HT-29 (cell line): ENCODE data around the gene FXYD5. TPM values are rescaled to one million over a fixed set of nuclear protein-coding genes. Genes with fewer than 3 reads are reported as not detected.
"Not testable (repeated sequence)": the region's sequence is repeated elsewhere in the genome, so short reads cannot be mapped to it uniquely, and the experiment has no call there.

Experiments used
- DNase-seq: peaks from one replicate; pipeline ENCODE4 v3.0.0-alpha.2; 2015; ENCODE audit warnings: low spot score
- total RNA-seq: library from RNA; depleted of rRNA; stranded (reverse); fragments of >200 nt; shearing (Covaris generic); gene quantifications from 2 replicates; pipeline ENCODE4 v1.2.3, GENCODE V29; 2014

FXYD5 gene
- total RNA-seq, 1 experiment from 2014 or later: 46.4 TPM

- no peak for DNase-seq
These were observed 17.4 kb upstream of the FXYD5 start for GRCh38 chr19:35136977-35137702.

GRCh38 chr19:35138305-35138892 lies 16.1 kb upstream of the FXYD5 start, which contains the start of gene FXYD1:
FXYD1 (plus strand) TSS chr19:35138824; CDS start chr19:35140080, 1,256 bp downstream.
- no peak for DNase-seq

GRCh38 chr19:35140207-35140961 lies 14.2 kb upstream of the FXYD5 start:
- DNase-seq: no peak

- DNase-seq: peak; percentile 90
These were observed 13.3 kb upstream of the FXYD5 start for GRCh38 chr19:35140962-35141836.

- DNase-seq: no peak
These were observed 12.5 kb upstream of the FXYD5 start for GRCh38 chr19:35141837-35142605.

GRCh38 chr19:35142606-35143230 lies 11.8 kb upstream of the FXYD5 start:
- no peak for DNase-seq

GRCh38 chr19:35143231-35143715 lies 11.3 kb upstream of the FXYD5 start, which contains the start of gene FXYD7:
FXYD7 (plus strand) TSS chr19:35143255; CDS start chr19:35143334, 79 bp downstream.
- DNase-seq: no peak

GRCh38 chr19:35143818-35144217 lies 10.7 kb upstream of the FXYD5 start:
- no peak for DNase-seq

GRCh38 chr19:35144259-35144599 lies 10.3 kb upstream of the FXYD5 start:
- no peak for DNase-seq

- DNase-seq: peak; percentile 75
These were observed 9.7 kb upstream of the FXYD5 start for GRCh38 chr19:35144600-35145436.

GRCh38 chr19:35146746-35147459 lies 7.6 kb upstream of the FXYD5 start:
- no peak for DNase-seq

GRCh38 chr19:35149463-35149862 lies 5.1 kb upstream of the FXYD5 start:
- no peak for DNase-seq

- DNase-seq: no peak
These were observed 4.1 kb upstream of the FXYD5 start for GRCh38 chr19:35150445-35150844.

GRCh38 chr19:35151273-35152065 lies 3.1 kb upstream of the FXYD5 start:
- DNase-seq: no peak

GRCh38 chr19:35153129-35153522 lies 1.4 kb upstream of the FXYD5 start:
- DNase-seq: not testable (repeated sequence)

- peak; percentile 51 for DNase-seq
These were observed 622 bp upstream of the FXYD5 start for GRCh38 chr19:35153701-35154524.

- DNase-seq: no peak
These were observed 906 bp downstream of the FXYD5 start for GRCh38 chr19:35155441-35155840.
